OCI-M2 (cell line): ENCODE results near the gene KCNH6.

ENCODE experiments used
- DNase-seq: peaks from one replicate; lab custom pipeline; 2025; ENCODE audit not compliant: unreplicated experiment; lab: John Stamatoyannopoulos, UW

KCNH6 gene

DNA sequence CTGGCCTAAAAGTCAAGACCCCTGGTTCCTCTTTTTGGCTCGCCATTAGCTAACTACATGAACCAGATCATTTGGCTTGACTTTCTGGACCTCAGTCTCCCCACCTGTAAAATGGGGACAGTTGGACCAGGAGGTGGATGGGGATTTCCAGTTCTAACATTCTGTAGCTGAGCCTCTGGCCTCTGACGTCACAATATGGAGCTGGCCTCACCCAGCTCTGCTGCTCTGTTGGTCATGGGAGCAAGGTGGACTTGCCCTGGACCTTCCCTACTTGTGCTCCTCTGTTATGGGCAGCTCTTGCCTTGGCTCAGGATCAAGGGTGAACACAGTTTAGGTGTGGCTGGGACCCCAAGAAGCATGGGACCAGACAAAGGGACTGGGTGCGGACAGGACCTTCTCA lies 16.5 kb upstream of the KCNH6 start:
- no peak for DNase-seq

DNA sequence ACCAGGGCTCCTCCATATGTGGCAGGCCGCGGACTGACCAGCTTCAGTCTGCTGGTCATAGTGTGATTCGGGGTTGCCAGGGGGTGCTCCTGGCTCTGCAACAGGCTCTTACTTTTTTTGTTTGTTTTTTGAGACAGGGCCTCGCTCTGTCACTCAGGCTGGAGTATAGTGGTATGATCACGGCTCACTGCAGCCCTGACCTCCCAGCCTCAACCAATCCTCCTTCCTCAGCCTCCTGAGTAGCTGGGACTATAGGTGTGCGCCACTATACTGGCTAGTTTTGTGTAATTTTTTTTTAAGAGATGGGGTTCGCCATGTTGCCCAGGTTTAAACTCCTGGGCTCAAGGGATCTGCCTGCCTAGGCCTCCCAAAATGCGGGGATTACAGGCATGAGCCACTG lies 11.8 kb upstream of the KCNH6 start:
- DNase-seq: no peak

DNA sequence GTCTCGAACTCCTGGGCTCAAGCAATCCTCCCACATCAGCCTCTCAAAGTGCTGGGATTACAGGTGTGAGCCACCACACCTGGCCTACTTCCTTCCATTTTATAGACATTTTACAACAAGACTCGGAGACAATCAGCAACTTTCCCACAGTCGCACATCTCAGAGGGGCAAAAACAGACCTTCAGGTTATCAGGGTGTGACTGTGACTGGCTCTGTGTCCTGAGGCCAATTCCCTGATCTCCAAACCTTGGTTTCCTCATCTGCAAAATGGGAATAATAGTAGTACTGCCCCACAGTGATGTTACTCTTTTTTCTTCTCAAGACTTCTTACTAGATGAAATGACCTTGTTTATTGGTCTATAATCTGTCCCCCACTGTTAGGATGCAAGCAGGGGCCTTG lies 10.8 kb upstream of the KCNH6 start:
- no peak for DNase-seq

DNA sequence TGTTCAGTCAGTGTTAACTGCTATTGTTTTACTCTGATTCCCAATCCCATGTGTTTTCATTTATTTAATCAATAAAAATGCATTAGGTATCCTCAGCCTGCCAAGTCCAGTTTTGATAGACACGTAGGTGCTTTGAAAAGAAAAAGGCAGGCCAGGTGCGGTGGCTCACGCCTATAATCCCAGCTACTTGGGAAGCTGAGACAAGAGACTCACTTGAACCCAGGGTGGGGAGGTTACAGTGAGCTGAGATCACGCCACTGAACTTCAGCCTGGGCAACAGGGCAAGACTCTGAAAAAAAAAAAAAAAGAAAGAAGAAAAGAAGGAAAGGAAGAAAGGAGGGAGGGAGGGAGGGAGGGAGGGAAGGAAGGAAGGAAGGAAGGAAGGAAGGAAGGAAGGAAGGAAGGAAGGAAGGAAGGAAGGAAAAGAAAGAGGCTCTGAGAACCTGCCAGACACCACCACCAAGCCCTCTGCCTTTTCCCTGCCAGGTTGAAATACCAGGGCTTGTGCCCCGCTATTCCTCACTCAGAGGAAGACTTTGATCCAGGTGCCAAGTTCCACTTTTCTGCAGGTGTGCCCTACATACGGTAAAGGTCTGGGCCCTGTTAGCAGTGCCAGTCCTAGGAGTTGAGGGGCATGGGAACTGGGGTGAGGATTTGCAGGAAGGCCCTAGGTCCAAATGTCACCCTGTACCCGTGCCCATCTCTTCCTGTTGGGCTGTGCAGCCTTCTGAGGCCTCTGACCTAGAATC lies 10.1 kb upstream of the KCNH6 start:
- no peak for DNase-seq

DNA sequence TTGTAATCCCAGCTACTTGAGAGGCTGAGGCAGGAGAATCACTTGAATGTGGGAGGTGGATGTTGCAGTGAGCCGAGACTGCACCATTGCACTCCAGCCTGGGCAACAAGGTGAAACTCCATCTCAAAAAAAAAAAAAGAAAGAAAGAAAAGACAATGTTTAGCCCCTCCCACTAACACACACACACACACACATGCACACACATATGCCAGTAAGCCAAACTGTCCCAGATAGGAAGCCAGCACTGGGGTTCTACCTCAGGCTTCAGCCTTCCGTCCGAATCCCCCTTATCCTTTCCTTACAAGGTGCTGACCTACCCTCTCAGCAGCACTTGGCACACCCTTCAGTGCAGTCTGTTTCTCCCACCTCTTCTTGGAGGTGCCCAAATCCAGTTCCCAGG lies 8.7 kb upstream of the KCNH6 start:
- no peak for DNase-seq

DNA sequence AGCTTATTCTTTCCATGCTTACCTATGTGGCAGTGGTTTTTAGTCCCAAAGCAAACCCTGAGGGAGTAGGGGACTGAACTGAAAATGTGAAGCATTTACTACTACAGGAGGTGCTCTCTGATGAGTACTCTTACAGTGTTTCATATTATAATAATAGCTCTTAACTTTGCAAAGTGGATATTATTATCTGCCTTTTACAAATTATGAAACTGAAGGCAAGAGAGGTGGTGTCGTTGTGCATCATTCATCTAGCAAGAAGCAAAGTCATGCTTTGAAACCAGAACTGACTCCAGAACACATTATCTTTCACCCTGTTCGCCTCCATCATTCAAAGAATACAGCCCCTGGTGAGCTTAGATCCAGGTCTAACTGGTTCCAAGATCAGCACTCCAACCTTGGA lies 8.2 kb upstream of the KCNH6 start:
- DNase-seq: no peak

DNA sequence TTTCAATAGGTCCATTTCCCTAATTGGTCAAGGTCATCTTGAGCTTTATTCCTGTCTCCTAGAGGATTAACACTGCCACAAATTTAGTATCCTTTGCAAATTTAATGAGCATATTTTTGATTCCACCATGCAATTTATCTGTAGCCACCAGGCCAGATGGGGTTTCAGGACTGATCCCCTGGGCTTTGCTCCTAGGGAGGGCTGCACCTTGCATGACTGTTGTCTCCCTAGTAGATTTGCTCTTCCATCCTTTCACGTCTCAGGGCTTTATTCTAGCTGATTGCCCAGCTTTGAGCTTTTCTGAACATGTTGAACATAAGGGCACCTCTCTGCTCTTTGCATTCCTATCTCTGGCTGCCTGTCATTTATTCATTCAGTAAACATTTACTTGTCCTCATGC lies 7.7 kb upstream of the KCNH6 start:
- DNase-seq: no peak

DNA sequence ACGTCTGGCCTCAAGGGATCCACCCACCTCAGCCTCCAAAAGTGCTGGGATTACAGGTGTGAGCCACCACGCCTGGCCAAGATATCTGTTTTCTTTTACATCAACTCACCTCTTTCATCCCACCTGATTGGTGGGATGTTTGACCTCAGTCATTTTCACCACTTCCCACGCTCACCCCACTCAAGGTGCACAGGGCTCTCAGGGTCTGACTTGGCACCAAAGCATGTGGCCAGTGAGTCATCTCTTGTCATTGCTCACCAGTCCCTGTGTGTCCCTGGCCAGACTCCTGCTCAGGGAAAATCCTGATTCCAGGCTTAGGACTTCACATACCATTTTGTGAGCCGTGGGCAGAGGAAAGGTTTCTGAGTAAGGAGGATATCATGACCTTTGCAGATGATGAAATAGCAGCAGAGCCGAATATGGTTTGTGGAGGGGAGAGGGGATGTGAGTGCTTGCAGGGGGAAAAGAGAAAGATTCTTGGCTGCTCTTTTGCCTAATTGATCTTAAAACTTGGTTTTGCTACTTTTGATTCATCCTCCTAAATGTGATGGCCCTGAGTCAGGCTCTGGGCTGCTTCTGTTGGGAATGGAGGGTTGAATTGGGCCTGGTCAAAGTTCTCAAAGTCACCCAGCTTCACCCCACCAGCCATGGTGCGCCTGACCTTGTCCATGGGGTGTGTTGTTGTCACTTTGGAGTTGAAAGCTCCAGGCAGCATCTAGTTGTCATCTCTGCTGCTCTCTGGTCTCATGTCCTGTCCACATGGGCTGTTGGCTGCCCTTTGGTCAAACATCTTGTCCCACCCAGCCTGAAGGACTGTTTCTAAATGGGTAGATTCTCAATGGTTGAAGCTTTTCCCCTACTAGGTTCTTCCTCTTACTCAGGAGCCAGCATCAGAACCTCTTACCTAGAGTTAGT lies 6.0 kb upstream of the KCNH6 start:
- DNase-seq: no peak

DNA sequence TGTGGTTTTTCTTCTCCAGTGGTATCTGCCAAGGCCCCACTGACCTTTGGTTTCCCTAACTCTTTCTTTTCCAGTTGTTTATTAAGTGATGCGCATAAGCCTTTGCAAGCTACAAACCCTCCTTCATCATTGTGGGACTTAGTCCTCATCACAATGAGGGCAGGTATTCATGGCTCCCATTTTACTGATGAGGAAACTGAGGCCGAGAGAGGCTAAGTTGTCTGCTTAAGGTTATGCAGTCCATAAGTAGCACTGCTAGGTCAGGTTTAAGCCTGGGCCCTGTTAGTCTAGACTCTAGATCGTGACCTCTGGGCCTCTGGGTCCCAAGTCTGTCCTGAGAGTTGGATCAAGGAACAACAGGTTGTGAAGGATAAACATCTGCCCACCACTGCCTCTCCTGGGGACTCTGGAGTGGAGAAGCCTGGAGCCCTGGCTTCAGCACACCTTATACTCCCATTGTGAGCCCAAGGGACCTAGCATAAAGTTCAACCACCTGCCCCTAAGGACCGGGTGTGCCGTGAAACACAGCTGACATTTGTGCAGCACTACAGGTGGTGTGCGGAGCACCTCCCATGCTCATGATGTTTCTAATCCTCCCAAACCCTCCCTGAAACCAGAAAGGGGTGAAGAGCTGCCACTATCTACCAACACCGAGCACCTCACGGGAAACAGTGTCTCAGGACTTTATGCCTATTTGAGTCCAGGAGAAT lies 5.2 kb upstream of the KCNH6 start:
- DNase-seq: no peak

DNA sequence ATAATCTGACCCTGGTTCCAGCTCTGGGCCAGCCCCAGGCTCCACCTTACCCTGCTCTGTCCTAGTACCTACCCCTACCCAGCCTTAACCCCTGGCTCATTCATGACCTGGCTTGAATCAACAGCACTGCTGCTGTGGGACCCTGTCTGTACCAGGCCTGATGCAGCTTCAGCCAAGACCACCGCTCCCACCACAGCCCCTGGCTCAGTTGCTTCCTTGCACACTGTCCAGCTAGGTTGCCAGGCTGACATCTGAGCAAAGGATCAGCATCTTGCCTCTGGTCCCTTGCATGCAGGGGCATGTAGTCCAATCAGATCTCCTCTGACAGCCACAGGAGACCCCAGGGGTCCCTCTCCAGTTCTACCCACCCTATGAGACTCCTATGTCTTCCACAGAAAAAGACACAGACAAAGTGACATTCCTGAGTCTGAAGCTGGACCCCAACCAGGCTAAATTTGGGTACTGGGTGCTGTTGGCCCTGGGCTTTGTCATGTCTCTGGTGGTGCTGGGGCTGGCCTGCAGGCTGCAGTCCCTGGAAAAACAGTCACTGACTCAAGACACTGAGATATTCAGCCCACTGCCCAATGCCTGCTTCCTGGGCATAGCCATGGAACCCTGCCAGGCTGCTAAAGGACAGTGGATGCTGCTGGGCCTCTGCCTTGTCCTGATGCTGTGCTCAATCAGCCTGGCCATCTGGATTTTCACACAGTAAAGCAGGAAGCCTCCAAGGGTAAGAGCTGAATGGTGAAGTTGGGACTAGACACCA lies 3.9 kb upstream of the KCNH6 start:
- no peak for DNase-seq

DNA sequence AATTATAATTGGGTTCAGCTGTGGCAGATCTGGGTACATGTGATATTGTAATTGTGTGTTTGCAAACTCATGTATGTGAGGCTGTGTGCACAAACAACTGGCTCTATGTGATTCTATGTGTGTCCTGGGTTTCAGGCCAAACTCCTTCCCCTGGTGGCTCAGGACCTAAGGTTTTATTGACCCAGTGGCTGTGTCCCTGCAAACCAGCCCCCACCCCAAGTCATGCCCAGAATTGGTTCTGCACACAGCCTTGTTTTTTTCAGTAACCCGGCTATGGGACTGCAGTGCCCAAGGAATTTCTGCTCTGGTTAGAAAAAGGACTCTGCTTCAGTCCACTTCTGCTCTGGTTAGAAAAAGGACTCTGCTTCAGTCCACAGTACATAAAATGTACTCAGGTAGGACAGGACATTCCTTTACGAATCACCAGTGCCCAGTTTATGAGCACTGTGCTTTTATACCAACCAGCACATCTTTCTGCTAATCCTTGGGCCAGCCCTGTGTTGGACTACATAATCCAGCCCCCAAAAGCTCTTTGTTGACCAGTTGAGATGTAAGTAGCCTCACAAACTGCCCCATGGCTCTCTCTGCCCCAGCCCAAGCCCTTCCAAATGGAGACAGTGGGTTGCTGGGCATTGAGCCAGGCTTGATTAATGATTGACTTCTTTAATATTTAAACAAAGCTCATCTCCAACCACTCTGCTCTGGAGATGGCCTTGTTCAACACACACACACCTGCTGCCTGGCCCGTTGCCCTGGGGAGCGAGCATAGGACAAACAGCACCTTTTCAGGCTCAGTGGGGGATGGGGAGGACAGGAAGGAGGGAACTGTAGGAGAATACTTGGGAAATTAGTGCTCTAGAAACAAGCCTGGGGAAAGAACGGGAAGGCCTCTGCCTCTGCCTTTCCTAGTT lies 2.9 kb upstream of the KCNH6 start:
- no peak for DNase-seq

DNA sequence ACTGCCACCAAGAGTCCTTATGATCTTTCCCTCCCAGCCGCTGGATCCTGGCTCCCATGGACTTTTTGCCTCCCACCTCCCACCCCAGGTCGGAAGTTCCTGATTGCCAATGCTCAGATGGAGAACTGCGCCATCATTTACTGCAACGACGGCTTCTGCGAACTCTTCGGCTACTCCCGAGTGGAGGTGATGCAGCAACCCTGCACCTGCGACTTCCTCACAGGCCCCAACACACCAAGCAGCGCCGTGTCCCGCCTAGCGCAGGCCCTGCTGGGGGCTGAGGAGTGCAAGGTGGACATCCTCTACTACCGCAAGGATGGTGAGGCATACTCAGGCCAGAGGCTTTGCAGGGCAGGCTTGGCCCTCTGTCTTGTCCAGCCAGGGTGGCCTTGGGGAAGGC lies 893 bp downstream of the KCNH6 start:
- DNase-seq: no peak

DNA sequence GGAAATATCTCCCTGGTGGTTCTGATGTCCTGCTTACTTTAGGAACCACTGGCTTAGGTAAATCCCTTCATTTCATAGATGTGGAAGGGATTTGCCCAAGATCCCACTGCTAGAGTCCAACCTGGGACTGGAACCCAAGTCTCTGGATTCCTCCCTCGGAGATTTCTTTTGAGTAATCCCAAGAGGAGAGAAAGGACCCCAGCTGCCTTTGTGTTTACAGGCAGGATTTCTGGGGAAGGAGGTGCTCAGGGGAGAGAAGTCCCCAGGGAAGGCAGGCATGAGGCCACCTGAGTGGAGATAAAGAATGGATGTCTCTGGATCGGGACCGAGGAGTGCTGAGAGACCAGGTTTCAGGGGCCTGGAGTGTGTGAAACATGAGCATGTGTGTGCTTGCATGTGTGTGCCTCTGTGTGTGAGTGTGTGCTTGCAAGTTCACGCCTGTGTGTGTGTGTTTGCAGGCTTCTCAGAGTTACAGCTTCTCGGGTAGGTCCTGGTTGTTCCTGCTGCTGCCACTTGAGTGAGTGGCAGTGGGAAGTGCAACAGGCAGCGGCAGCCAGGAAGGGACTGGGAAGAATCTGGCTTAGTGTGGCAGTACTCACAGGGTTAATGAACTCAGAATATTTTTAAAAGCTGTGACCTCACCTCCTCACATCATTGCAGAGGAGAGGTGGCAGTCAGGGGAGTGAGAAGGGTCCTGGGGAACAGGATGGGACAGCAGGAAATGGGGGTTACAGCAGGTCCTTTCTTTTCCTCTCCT lies 2.2 kb downstream of the KCNH6 start:
- no peak for DNase-seq

DNA sequence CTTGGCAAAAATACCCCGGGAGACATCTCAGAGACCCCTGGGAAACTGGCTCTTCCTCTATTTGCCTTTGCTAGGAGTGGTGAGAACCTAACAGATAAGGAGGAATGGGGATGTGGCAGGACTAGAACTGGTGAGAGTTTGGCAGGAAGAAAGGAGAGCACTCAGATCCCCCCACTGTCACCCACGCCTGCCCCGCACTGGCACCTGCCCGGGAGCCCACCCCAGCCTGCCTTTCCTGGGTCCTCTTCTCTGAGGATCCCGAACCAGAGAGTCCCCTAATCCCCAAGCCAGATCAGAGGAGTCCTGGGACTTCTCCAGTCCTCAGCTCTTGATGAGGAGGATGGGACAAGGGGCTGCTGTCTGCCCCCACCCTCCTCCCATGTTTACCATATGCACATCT lies 3.7 kb downstream of the KCNH6 start:
- DNase-seq: no peak

DNA sequence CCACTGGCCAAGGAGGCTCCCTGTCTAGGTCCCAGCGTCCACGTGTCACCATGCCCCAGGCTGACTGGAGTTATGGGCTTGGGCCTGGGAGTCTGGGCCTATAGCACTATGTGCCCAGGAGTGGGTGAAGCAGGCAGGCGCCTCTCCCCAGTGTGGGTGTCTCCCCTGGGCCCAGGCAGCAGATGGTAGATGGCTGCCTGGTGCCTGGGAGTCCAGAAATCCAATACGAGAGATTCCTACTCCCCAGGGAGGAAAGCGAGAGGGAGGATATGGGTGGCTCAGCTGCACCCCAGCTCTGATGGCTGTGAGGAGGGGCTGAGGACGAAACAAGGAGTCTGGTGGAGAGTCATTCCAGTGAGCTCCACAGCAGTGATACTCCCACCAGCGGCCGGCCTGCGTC lies 5.0 kb downstream of the KCNH6 start:
- DNase-seq: no peak

DNA sequence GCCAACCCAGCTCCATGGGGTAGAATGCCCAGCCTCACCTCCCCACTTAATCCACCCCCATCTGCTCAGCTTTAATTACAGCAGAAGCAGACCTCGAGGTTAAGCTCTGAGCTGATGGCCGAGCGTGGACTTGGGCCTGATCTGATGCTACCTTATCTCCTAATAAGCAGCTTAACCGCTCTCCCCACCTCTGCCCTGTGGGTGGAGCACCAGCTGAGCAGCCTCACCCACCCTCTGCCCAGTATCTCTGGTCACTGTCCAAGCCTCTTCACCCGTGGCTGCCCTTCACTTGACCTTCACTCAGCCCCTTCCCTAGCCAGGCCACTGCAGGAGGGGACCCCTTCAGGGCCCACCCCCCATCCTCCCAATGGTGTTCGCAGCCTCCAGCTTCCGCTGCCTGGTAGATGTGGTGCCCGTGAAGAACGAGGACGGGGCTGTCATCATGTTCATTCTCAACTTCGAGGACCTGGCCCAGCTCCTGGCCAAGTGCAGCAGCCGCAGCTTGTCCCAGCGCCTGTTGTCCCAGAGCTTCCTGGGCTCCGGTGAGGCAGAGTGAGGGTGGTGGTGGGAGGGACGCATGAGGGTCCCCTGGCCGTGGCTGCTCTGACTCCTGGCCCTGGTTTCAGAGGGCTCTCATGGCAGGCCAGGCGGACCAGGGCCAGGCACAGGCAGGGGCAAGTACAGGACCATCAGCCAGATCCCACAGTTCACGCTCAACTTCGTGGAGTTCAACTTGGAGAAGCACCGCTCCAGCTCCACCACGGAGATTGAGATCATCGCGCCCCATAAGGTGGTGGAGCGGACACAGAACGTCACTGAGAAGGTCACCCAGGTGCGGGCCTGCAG lies 6.8 kb downstream of the KCNH6 start:
- DNase-seq: no peak

DNA sequence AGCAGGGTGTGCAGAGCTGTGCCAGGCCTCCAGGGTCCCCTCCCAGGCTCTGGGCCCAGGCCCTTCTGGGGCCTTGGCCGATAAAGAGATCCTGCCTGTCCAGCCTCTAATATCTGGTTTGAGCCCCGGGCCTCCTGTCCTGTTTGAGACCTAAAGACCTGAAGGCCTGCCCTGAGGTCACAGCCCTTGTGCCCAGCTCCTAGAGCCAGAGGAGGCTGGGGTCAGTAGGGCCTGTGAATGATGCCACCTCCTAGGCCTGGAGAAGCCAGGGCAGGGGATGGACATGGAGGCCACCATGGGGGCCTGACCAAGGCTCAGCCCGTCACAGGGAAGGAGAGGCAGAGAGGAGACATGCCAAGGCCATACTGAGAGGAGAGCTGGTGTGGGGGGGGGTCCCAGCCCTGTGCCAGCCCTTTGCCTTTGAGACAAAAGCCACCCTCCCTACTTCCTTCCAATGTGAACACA lies 7.4 kb downstream of the KCNH6 start:
- no peak for DNase-seq
